GM12801 (cell line): ENCODE data around the gene SLMAP.

ENCODE experiments used
- TF ChIP-seq, protein P1 (sequence below): IDR thresholded peaks from one replicate; pipeline ENCODE4 v1.5.1; 2011; ENCODE audit warnings: control low read depth; ENCODE audit not compliant: insufficient read length; ENCODE audit errors: extremely low read depth

SLMAP gene

DNA sequence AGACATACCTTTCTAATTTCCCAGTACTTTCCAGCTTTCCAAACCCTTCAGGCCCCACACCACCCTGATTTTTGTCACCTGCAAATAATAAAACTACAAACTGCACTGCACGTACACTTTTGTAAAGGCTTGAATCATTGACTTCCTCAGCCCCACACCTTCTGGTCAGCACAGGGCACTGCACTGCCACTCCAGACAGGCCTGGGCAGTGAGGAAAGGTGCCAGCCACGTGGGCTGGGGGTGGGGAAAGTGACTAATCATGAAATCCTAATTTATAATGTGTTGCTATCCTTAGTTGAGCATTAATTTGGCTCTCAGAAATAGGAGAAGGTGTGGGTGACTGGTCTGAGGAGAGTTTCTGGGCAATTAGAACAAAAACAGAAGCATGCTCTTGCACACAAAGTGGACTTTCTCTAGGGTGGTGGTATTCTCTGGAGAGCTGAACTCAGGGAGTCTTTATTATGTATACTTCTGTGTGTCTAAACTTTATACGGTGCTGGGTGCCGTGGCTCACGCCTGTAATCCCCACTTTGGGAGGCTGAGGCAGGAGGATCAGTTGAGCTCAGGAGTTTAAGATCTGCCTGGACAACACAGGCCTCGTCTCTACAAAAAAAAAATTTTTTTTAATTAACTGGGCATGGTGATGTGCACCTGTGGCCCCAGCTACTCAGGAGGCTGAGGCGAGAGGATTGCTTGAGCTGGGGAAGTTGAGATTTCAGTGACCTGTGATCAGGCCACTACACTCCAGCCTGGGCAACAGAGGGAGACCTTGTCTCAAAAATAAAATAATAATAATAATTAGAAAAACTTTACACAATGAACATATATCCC is 193.9 kb downstream of the SLMAP start:
- TF ChIP-seq, protein P1, sequence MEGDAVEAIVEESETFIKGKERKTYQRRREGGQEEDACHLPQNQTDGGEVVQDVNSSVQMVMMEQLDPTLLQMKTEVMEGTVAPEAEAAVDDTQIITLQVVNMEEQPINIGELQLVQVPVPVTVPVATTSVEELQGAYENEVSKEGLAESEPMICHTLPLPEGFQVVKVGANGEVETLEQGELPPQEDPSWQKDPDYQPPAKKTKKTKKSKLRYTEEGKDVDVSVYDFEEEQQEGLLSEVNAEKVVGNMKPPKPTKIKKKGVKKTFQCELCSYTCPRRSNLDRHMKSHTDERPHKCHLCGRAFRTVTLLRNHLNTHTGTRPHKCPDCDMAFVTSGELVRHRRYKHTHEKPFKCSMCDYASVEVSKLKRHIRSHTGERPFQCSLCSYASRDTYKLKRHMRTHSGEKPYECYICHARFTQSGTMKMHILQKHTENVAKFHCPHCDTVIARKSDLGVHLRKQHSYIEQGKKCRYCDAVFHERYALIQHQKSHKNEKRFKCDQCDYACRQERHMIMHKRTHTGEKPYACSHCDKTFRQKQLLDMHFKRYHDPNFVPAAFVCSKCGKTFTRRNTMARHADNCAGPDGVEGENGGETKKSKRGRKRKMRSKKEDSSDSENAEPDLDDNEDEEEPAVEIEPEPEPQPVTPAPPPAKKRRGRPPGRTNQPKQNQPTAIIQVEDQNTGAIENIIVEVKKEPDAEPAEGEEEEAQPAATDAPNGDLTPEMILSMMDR = no peak

DNA sequence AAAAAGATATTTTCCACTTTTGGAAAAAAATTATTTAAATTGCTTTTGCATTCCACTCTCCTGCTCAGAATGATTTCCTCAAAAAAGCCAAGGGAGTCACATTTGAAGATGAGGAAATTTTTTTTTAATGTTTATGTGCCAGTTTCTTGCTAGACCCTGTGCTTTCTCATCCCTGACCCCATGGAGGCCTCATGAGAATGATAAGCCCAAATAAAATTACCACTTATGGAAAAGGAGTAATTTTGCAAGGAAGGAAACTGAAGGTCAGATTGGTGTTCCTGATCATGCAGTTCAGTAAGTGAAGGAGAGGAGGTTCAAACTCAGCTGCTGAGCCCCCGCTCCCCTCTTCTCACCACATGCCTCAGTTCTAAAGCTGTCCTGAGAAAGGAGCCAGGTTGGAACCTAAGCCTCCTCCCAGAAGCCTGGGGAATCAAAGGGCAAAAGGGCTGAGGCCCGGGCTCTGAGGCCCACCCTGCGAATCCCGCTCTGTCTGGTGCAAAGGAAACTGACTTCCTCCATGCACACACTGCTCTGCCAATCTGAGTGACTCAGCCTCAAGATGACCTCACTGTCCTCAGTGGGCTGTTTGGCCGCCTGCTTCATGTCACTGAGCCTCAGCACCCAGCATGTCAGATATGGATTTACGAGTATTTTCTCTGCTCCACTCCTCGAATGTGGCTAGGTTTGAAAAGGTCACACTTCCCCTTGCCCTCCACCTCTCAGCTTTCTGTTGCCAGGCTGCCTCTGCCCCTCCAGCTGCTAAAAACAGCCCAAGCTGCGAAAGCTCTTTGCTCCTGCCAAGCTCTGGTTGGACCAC is 195.2 kb downstream of the SLMAP start:
- TF ChIP-seq, protein P1 = no peak

GRCh38 chr3:57952208-57952631 is 196.1 kb downstream of the SLMAP start:
- TF ChIP-seq, protein P1 = no peak

GRCh38 chr3:57952651-57953050 is 196.5 kb downstream of the SLMAP start:
- TF ChIP-seq, protein P1 = no peak

DNA sequence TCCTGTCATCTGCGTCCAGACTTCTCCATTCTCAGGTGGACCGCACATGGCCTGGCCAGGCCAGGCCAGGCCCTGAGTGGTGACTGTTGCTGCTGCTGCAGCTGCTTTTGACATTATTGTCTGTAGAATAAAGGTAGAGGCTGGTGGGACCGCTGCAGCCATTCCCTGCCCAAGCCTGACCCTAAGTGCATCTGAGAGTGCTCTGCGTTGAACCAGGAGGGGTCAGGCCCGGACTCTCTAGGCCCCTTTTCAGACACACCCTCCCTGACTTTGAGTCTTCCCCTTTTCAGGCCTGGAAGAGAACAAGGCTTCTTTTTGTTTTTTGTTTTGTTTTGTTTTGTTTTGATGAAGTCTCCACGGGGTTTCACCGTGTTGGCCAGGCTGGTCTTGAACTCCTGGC is 197.5 kb downstream of the SLMAP start:
- TF ChIP-seq, protein P1 = no peak

DNA sequence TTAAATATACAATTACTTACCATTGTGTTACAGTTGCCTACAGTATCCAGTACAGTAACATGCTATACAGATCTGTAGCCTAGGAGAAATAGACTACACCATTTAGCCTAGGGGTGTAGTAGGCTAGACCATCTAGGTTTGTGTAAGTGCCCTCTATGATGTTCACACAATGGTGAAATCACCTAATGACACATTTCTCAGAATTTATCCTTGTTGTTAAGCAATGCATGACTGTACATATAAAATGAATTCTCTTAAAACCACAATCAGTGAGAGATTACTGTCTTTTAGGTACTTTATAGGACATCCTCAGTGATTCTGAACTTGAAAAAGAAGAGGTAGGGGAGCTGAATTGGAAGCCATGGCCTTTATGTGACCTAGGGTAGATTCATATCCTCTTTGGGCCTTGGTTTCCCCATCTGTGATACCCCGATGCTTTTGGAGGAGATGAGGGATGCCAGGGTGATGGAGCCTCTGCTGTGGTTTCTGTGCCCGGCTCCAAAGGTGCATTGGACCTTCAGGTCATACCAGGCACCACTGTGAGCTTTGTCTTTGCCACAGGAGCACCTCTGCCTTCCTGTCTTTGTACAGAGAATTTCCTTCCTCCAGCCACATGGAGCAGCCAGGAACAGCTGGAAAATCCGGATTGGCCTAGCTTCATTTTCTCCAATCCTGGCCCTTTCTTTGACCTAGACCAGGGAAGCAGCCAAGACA is 200.2 kb downstream of the SLMAP start:
- TF ChIP-seq, protein P1 = no peak

- TF ChIP-seq, protein P1 = no peak
These were observed 200.7 kb downstream of the SLMAP start for GRCh38 chr3:57956833-57957174.
